Measurements from ENCODE around the gene NIN. TPM values are rescaled to one million over a fixed set of nuclear protein-coding genes. Genes with fewer than 3 reads are reported as not detected.

The NIN gene
- total RNA-seq, 4 donors from 2014 or later = 23.7 to 51.2 (median 29.5) TPM

DNA sequence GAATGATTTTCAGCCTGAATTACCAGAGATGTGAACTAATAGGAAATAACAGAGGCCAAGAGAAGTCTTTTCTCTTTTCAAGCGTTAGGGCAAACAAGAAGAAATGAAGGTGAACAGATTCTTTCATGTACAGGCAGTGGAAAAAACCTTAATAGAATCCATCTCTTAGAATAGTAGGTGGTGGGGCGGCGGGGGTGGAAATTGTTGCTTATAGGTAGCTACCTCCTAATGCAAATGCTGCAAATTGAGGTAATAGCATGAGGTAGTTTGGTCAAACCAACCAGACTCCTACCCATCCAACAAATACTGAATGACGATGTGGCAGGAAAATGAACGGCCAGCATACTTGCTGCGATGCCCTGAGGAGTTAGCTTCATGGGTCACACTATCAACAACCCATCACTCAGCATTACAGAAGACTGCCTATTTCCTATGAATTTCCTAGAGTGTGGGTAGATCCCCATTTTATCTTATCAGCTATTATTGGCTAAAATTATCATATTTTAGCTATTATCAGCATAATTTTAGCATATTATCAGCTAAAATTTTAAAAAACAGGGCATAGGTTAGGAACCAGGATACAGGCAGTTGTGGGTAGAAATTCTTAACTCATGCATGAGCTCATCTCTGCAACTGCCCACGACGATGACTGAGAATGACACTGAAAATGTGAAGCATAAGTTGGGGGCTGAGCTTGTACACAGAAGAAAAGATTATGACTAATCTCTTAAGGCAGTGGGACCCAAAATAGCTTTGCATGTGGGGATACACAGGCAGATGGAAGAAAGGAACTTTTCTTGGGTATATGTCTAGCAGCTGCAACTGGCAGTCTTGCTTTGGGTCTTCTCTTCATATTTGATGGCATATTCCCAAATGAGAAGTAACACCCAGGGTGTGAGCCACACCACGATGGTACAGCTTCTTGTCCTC, 68.7 kb downstream of the NIN start:
- ATAC-seq (ENCODE audit: low FRiP score) (no peak), DNase-seq (ENCODE audit: low spot score) (no peak)
- no peak for TF ChIP-seq CTCF (IDR thresholded peaks at IDR 0.05)

GRCh38 chr14:50759800-50760543, 71.0 kb downstream of the NIN start:
- DNase-seq (ENCODE audit: low spot score) = no peak
- ATAC-seq (ENCODE audit: low FRiP score) = no peak
- TF ChIP-seq CTCF (IDR thresholded peaks at IDR 0.05) = no peak

DNA sequence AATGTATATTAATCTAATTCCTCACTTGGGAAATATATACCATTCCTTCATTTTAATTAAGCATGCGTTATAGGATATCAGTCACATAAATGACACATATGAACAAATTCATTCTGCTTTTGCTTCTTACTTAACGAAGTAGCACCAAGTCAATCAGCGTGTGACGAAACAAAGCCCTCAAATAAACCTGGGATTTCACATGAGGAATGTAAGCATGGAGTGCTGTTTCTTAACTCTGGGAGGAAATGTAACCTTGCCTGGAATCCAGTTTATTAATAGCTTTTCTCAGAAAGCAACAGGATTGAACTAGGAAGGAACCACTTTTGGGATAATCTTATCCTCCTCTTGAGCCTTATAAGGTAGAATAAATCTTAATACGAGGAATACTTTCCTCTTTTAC, 72.0 kb downstream of the NIN start:
- no peak for TF ChIP-seq CTCF (IDR thresholded peaks at IDR 0.05)
- no peak for DNase-seq (ENCODE audit: low spot score)
- no peak for ATAC-seq (ENCODE audit: low FRiP score)

DNA sequence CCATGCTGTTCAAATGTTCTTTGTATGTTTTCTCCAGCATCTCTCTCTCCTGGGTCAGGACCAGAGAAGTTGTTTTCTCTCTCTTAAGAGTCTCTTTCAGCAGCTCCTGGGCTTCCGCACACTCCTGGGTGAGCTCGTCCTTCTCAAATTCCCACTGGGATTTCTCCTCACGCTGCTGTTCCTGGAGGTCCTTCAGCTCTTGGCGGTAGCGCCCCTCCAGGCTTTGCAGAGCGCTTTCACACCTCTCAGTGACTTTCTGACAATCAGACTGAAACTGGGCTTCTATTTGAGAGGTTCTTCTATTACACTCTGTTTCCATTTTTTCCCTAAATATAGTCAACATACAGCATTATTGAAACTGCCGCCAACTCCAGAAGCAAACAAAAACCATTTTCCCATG, 72.7 kb downstream of the NIN start:
- no peak for TF ChIP-seq CTCF (IDR thresholded peaks at IDR 0.05)
- DNase-seq (ENCODE audit: low spot score) (no peak), ATAC-seq (ENCODE audit: low FRiP score) (no peak)

DNA sequence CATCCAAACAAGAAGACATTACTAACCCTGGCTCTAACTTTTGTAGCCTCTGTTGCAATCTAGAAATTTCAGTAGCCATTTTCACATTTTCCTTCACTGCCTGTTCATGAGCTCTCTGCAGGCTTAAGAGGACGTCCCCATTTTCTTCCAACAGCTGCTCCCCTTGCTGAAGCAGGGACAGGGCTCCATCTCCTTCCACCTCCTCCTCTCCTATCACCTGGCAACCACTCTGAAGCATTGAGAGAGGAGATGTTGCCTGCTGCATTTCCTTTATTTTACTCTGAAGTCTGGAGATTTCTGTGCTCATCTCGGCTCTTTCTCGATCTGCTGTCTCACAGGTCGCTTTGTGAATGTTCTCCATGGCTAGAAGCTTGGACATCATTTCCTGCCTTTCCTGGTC, 73.3 kb downstream of the NIN start:
- DNase-seq (ENCODE audit: low spot score) = no peak
- ATAC-seq (ENCODE audit: low FRiP score) = no peak
- TF ChIP-seq CTCF (IDR thresholded peaks at IDR 0.05) = no peak

DNA sequence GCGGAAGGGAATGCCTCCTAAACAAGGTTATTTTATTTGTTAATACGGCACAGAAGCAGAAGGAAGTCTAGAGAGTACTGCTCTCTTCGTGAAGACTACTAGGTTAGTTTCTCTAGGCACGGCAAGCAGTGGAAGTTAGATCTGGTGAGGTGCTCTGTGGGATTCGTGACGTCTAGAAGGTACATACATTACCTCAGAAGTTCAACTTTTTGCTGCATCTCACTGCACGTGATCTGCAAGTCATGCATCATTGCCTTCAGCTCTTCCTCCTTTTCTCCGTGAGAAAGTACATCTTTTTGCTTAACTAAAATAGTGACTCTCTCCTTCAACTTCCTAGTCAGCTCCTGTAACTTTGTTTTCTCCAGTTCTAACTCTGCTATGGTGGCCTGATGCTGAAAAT, 74.7 kb downstream of the NIN start:
- DNase-seq (ENCODE audit: low spot score) = no peak
- TF ChIP-seq CTCF (IDR thresholded peaks at IDR 0.05) = no peak
- ATAC-seq (ENCODE audit: low FRiP score) = no peak

Measured in omental fat pad (tissue), 4 donors.